ENCODE data around the gene PTPRR. TPM values are rescaled to one million over a fixed set of nuclear protein-coding genes. Genes with fewer than 3 reads are reported as not detected.

PTPRR gene
- total RNA-seq, 2 experiments from 2014 or later, result not detected

DNA sequence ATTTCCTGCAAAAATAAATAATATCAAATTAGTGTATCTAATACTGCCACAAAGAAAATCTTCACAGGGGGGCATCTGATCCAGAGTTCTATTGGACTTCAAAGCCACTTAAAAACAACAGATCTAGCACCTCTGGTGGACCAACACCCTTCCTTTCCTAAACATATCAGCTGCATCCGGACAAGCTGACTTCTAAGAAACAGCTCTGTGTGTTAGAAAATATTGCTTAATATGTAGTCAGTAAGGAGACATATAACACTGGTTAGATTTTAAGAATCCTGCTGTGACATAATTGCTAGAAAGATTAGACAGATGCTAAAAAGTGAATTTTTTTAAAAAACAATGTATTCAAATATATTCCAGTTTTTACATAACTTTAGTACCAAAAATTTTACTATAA, 222.2 kb downstream of the PTPRR start:
- no peak overlapping the region for H2AFZ ChIP-seq (ENCODE audit: low read length)
- POLR2A ChIA-PET, result no interaction called here
- BruUV-seq (replicated peaks), result no TSS peak
- 0 out of 2 replicates have a peak, but pooled peaks cover 3% of the 10 kb centered on the region for H3K9me2 ChIP-seq (ENCODE audit: insufficient read depth, low read length)
- no peaks in the 10 kb centered on the region for H4K20me1 ChIP-seq (ENCODE audit: insufficient read depth, low read length)
- no peak for DNase-seq (ENCODE audit: low spot score)
- intact Hi-C loops (cut with micrococcal nuclease; ENCODE audit: unreplicated experiment), result no loop called here
- TF ChIP-seq EZH2phosphoT487 (IDR thresholded peaks at IDR 0.05; ENCODE audit: borderline replicate concordance, low read depth, low read length) (no peak), CTCF (conservative IDR thresholded peaks at IDR 0.05; ENCODE audit: low read length) (no peak)
- H3K27ac ChIP-seq (ENCODE audit: low read depth, low read length, poor library complexity, severe bottlenecking), result no peak overlapping the region
- H3K4me1 ChIP-seq (ENCODE audit: insufficient read depth, low read length, poor library complexity, severe bottlenecking), result no peaks in the 10 kb centered on the region
- H3K36me3 ChIP-seq (ENCODE audit: insufficient read depth, low read length), result no peaks in the 10 kb centered on the region
- no peaks in the 10 kb centered on the region for H3K79me2 ChIP-seq (ENCODE audit: insufficient read depth, low read depth, low read length)
- H3K4me2 ChIP-seq (ENCODE audit: low read length), result no peak overlapping the region
- CTCF ChIA-PET (ENCODE audit: unreplicated experiment), result no interaction called here
- H3K9me3 ChIP-seq (ENCODE audit: low read length), result no peaks in the 10 kb centered on the region
- no peak overlapping the region for H3K4me3 ChIP-seq (ENCODE audit: low read depth, low read length, poor library complexity, severe bottlenecking)

DNA sequence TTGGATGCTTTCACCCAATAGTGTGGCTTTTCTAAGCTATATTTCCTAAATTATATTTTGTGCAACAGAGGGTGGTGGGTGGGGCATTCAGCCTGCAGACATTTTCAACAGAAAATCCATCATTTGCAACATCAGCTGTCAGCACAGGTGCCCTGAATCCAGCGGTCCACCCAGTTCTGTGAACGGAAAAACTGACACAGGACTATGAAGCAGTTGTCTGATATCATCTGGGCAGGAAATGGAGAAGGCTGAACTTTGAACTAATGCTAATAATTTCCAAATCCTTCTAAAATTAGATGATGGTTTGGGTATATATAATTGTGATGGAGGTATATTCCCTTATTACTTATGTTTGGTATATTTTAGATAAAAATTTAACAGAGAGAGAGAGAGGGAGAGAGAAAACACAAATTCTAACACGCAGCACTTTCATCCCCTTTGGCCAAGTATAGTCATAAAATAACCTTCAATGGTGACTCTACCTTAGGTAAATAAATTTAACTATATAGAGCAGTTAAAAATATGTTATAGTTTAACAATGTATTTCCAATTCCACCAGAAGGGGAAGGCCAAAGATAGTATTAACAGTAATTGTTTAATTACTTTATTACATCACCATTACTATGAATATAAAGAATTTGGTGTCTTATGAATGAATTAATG, 225.0 kb downstream of the PTPRR start:
- Histone ChIP-seq H3K36me3 (ENCODE audit: insufficient read depth, low read length) (no peaks in the 10 kb centered on the region), H2AFZ (ENCODE audit: low read length) (no peak overlapping the region), H3K4me3 (ENCODE audit: low read depth, low read length, poor library complexity, severe bottlenecking) (no peak overlapping the region), H3K79me2 (ENCODE audit: insufficient read depth, low read depth, low read length) (no peaks in the 10 kb centered on the region), H3K4me2 (ENCODE audit: low read length) (no peak overlapping the region), H3K9me2 (ENCODE audit: insufficient read depth, low read length) (0 out of 2 replicates have a peak, but pooled peaks cover 3% of the 10 kb centered on the region), H3K4me1 (ENCODE audit: insufficient read depth, low read length, poor library complexity, severe bottlenecking) (no peaks in the 10 kb centered on the region), H3K9me3 (ENCODE audit: low read length) (no peaks in the 10 kb centered on the region), H4K20me1 (ENCODE audit: insufficient read depth, low read length) (no peaks in the 10 kb centered on the region), H3K27ac (ENCODE audit: low read depth, low read length, poor library complexity, severe bottlenecking) (no peak overlapping the region)
- no peak for TF ChIP-seq CTCF (conservative IDR thresholded peaks at IDR 0.05; ENCODE audit: low read length)
- no peak for TF ChIP-seq EZH2phosphoT487 (IDR thresholded peaks at IDR 0.05; ENCODE audit: borderline replicate concordance, low read depth, low read length)
- ChIA-PET CTCF (ENCODE audit: unreplicated experiment) (interaction anchor here (0.6 kb wide), 1 partner anchor 36 kb away, joined by 3 read pairs; no protein-coding TSS in a partner anchor), POLR2A (no interaction called here)
- no peak for DNase-seq (ENCODE audit: low spot score)
- BruUV-seq (replicated peaks), result no TSS peak
- intact Hi-C loops (cut with micrococcal nuclease; ENCODE audit: unreplicated experiment), result no loop called here

DNA sequence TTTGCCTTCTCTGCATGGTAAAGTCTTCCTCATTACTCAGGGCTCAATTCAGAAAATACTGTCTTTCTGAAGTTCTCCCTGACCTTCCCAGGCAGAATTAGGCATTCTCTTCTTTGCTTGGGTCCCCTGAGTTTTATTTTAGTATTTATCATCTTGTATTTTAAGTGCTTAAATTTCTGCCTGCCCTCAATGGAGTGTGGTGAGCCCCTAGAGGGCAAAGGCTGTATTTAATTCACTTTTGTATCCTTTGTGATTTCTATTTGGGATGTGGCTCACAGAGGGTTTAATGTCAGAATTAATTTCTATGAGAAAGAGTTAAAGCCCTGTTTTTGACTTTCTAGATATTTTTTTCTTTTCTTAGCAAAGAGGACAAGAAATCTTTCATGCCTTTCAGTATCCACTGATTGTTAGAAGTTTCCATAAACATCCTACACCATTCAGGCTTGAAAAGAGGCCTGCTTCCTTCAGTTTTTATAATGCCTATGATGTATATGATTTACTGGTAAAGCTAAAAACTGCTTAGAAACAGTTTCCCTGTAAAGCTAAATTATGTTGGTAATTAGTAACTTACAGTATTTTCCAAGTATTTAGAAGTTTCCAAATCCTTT, 227.8 kb downstream of the PTPRR start:
- no peak overlapping the region for H2AFZ ChIP-seq (ENCODE audit: low read length)
- CTCF ChIA-PET (ENCODE audit: unreplicated experiment), result no interaction called here
- intact Hi-C loops (cut with micrococcal nuclease; ENCODE audit: unreplicated experiment), result no loop called here

More for the DNA sequence above, 227.8 kb downstream of the PTPRR start:
- Histone ChIP-seq H3K4me2 (ENCODE audit: low read length) (no peak overlapping the region), H3K4me3 (ENCODE audit: low read depth, low read length, poor library complexity, severe bottlenecking) (no peak overlapping the region), H3K4me1 (ENCODE audit: insufficient read depth, low read length, poor library complexity, severe bottlenecking) (no peaks in the 10 kb centered on the region), H3K36me3 (ENCODE audit: insufficient read depth, low read length) (no peaks in the 10 kb centered on the region), H3K27ac (ENCODE audit: low read depth, low read length, poor library complexity, severe bottlenecking) (no peak overlapping the region), H3K9me2 (ENCODE audit: insufficient read depth, low read length) (0 out of 2 replicates have a peak, but pooled peaks cover 3% of the 10 kb centered on the region), H4K20me1 (ENCODE audit: insufficient read depth, low read length) (no peaks in the 10 kb centered on the region), H3K9me3 (ENCODE audit: low read length) (no peaks in the 10 kb centered on the region), H3K79me2 (ENCODE audit: insufficient read depth, low read depth, low read length) (no peaks in the 10 kb centered on the region)
- TF ChIP-seq CTCF (conservative IDR thresholded peaks at IDR 0.05; ENCODE audit: low read length) (peak; percentile 65), EZH2phosphoT487 (IDR thresholded peaks at IDR 0.05; ENCODE audit: borderline replicate concordance, low read depth, low read length) (no peak)
- DNase-seq (ENCODE audit: low spot score), result peak; percentile 3
- POLR2A ChIA-PET, result interaction anchor here (0.7 to 1.0 kb wide), 2 partner anchors 111 to 116 kb away, joined by 3 read pairs; no protein-coding TSS in a partner anchor
- no TSS peak for BruUV-seq (replicated peaks)
